GM19099 (cell line): ENCODE measurements around the gene LINC00237.

ENCODE experiments used
- POLR2A ChIP-seq: IDR thresholded peaks from 3 replicates; pipeline ENCODE4 v1.6.1; 2011; ENCODE audit warnings: low read depth; ENCODE audit not compliant: insufficient read length; ENCODE audit errors: extremely low read depth

LINC00237 gene

DNA sequence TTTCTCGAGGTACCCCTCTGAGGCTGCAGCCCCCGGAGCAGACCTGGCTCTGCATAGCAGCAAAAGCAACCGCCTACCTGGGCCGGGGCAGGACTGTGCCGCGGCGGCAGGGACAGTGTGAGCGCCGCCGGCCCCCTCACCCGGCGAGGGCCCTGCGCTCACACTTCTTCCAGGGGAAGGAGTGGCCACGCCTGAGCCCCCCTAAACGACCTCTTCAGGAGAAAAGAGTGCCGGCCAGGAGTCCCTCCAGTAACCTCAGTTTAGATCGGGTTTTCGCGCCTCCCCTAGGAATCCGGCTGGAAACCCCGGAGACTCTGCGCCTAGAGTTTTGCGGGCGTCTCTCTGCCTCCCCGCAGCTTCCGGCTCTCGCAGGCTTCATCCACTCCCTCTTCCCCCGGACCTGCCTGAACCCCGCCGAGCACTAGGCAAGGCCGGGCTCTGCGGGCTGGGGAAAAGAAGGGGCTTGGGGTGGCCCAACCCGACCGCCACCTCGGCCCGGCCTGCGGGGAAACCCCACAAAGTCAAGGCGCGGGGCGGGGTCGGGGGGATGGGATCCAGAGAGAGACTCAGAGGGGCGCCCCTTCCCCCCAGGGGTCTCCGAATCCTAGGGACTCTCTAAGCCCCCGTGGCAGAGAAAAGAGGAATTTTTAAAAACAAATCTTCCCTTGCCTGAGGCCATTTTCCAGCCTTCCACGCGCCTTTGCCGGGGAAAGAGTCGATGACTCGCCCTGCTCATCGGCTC is 558 bp downstream of the LINC00237 start:
- no peak for TF ChIP-seq POLR2A

DNA sequence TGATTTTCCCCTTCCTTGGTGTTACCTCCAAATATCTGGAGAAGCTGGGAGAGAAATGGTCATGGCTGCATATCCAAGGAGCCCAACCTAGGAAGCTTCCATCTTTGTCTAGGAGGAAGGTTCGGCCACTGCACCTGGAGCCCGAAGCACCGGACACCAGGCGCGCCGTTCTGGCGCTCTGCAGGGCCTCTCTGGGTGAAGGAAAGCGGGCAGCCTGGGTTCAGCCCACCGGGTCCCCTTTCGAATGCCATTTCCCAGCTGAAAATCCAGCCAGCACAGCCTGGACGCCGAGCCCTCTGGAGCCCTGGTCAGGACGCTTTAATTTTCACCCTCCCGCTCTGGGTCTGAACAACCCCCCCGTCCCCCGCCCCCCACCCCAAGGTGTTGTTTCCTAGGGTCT is 1.2 kb downstream of the LINC00237 start:
- no peak for TF ChIP-seq POLR2A

DNA sequence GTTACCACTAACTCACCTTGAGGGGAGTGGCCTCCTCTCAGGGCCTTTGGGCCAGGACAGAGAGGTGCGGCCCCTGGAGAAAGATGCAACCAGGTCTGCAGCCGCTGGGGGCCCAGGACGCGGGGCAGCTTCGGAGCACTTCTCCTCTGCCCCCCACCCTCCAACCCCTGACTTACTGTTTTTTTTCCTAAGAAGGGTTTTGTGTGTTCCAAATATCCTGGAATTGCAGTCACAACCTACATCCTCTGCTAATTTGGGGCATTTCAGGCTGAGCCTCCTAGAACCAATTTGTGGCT is 1.7 kb downstream of the LINC00237 start:
- TF ChIP-seq POLR2A: no peak

DNA sequence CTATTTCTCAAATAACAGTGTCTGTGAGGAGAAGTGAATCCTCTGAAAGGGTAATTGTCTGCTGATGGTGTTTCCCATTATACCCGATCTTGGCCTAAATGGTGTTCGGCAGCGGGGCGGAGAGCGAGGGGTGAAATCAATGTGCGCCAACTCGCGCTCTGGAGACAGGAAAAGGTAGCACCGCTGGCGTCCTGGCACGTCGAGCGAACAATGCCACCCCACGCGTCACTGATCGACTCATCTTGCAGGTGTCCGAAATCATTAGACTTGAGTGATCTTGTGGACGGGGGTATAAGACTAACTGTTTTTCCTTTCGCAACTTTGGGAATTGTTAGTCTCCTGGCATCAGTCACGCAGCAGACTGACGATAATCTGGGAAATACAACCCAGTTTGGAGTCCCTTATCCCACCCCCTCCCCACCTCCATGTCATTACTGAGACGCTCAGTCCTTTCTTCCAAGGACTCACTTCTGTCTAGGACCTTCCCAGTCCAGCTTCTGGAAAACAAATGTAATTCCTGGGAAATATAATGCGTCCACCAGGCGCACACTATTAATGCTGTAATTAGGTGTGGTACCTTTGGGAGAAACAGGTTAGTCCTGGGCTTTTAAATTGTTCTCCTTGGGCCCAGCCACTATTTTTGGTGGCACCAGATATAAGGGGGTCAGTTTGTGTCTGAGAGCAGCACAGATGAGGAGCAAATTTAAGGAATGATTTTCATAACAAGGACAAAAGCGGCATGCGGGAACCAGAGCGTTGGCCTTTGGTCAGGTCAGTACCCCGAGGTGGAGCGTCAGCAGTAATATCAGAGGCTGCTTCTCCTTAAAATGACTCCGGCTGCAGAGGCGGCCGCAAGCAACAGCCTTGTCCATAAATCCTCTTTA is 2.3 kb downstream of the LINC00237 start:
- TF ChIP-seq POLR2A: no peak

DNA sequence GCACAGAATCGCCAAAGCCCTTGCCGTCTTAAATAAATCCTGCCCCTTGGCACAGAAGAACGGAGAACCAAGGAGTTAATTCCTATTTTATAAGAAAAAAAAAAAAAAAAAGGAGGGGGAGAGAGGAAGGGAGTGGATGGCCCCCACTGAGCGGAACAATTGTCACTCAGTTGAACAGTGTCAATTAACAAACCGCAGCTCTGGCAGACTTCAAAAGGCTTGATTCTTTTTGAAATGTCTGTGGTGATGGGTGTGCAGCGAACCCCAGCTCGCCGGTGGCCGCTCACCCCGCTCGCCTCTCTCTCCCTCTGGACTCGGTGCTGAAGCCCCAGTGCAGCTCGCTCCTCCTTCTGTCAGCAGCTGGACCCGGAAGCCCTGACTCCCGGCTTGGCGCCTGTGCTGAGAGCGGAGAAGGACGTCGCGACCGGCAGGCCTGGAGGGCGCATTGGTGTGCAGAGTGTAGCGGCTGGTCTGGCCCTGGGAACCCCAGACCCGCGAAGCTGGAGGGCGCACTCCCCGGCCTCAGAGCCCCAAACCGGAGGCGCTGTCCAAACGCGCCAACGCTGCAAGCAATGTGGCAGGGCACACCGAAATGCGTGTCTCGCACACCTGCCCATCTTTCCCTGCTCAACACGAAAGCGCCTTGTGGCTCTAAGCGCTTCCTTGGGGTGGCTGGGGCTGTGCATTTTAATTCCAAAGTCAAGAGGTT is 3.4 kb downstream of the LINC00237 start:
- peak; percentile 9 for TF ChIP-seq POLR2A

DNA sequence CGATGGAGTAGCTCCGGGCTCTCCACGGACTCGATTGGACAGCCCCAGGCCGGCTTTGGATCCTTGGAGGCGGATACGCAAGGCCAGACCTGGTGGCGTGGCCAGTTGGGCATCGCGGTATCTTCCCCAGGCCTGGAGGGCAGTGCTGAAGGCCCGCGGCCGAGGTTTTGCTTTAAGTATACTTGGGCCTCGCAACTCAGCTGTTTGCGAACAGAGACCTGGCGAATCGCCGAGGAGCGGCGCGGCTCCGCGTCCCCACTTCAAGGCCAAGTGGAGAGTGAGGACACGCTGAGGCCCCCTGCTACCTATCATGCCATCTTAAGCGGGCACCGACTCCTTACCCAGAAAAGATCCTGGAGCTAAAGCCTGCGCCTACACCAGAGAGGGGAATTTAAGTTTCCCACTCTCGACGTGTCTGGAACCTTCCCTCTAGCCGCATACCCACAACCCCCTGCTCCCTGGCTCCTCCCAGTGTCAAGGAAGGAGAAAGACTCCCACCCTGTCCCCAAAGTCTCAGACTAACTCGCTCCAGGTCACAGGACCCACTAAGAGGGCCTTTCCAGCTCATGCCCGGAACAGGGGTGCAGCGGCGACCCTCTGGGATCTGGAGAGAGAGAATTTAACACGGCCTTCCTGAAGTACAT is 4.1 kb downstream of the LINC00237 start:
- TF ChIP-seq POLR2A: peak; percentile 27

DNA sequence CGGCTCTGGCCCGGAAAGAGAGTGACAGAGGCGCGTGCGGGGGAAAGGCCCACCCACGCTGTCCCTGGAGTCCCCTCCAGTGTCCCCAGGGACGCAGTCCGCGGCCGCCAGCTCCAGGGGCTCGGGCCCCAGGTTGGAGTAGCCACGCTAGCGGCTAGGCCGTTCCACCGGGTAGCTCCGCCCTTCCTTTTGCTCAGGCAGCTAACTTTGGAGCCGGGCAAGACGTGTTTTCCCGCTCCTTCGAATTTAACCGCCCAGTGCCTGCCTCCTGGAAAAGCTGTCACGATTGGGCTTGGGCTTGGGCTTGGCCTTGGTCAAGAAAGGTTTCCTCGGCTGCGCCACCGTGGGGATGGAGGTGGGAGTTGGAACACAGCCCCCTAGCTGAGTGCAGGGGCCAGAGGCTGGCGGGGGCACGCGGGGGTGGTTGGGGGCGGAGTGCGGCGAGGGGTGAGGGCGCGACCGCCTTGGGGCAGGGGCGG is 4.7 kb downstream of the LINC00237 start:
- TF ChIP-seq POLR2A: no peak

DNA sequence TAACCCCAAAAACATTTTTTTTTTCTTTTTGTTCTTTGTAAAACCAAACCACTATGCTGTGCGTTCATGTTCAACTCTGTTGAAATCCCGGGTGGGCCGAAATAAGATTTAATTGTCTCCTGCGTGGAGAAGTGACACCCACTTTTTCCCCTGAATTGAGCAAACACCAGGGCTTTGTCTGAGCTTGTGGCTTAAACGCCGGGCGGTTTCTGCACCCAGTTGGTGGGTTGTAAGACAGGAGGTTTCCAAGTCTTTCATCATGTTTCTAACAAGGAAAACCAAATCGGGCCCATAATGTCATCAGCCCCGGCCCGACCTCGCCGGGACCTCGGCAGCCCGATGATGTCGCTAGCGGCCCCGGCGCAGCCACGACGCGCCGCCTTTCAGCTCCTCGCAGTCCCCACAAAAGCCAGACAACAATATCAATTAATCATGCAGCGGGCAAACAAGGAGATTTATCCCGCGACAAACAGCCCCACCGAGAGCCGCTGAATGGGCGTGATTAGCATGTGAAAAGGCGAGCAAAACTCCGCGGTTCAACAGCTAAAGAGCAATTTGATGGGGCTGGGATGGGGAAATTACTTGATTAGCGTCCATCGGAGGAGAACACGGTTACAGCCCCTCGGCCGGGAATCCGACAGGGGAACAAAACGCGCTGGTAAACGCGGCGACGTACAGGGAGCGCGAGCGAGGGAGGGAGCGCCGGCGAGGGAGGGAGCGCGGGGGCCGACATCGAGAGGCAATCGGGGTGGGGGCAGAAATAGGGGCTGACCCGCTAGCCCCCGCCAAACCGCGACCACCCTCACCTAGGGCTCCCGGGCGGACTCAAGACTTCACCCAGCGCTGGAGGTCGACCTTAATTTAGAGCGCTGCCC is 5.3 kb downstream of the LINC00237 start:
- TF ChIP-seq POLR2A: peak; percentile 30

DNA sequence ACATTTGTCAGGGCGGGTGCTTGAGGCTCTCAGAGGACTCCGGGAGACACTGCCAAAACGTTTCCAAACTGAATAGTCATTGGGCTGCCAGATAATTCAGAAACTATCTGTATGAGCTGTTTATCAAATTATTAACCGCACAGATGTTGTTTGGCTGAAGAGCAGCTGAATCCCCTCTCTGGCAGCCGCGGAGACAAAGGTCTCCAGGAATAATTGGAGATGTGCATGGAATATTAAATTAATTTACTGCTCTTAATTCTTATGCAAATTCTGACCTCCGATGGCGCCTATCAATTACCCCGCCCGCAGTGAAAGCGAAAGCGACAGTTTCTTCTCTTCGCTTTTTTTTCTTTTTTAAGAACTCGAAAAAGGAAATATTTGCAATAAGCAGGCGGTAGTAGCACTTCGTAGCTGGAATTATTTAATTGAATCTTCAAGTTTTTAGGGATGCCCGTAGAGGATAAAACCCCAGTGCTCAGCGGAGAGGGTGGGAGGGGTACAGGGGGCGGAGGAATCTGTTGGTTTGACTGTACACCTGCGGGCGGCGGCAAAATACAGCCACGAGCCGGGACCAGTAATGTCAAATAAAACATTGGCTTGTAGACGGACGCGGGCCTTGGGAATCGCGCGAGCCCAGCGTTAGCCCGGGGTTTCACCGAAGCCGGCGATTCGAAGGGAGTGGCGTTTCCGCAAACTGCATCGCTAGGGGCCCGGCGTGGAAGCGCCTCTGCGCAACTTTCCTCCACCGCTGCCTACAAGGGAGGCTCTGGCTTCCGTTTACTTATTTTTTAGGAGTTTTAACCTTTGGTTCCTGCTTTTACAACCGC is 6.2 kb downstream of the LINC00237 start:
- peak; percentile 58 for TF ChIP-seq POLR2A

DNA sequence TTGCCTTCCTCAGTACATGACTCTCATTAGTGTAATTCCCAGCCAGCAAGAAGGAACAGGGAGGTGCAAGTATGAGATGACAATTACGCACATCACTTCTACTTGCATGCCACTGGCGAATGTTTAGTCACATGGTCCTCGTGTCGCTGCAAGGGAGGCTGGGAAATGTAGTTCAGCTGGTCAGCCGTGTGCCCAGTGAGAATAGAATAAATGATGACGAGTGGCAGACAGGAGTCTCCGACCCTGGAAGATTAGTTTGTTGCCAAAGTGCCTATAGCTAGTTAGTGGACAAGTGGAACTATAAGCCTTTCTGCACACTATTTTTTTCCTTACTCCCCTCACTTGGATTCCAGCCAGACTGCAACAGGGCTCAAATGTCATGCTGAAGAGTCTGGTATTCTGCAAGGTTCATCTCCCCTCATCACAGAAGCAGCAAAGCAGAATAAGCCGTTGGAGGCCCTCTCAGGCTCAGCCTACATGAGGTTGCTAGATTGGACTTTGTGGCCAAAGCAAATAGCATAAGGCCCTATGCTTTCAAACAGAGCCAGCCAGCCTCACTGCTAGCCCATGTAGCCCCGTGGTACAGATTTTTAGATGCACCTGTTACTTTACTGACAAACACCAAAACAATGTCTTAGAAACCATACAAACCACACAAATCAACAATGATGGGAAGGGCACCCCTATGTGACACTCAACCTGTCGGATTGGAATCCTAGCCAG is 9.7 kb downstream of the LINC00237 start:
- TF ChIP-seq POLR2A: no peak

DNA sequence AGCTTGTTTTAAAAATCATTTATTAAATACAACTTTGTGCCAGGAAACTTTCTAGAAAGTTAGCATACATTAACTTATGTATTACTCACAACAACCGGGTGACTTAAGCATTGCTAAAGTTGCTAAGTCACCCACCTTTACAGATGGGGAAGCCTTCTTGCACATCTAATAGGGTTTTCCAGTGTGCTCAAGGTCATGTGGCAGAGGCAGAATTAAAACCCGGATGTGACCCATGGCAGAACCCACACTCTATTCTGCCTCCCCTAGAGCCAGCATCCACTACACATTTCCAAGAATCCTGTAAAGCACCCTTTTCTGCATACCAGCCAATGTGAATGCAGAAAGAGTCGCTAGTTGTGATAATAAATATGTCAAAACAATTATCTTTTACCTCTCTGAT is 13.4 kb downstream of the LINC00237 start:
- no peak for TF ChIP-seq POLR2A

DNA sequence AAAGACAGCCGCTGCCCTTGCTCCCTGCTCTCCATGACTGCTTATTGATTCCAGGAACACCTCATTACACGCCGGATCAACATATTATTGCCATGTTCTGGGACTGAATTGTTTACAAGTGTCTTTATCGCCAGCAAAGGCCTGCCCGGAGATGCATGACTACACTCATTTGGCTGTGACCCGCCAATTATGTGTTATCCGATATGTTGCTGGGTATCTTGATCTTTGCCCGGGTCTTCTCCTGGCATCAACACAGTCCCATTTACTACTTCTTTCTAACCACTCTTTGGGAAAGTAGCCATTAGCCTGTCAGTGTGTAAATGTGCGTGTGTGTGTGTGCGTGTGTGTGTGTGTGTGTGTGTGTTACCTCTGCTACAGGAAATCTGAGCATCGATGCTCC is 15.4 kb downstream of the LINC00237 start:
- no peak for TF ChIP-seq POLR2A
